Activated naive CD8-positive, alpha-beta T cell (primary cell): ENCODE data around the gene TIFAB.

Experiments used
- H3K27ac Mint-ChIP-seq: one replicate; pipeline ENCODE4 v1.8.0; 2021; ENCODE audit warnings: mixed read lengths
- H3K27me3 Mint-ChIP-seq: one replicate; pipeline ENCODE4 v1.8.0; 2021; ENCODE audit warnings: mixed read lengths
- H3K36me3 Mint-ChIP-seq: one replicate; pipeline ENCODE4 v1.8.0; 2021; ENCODE audit warnings: mixed read lengths
- H3K4me1 Mint-ChIP-seq: one replicate; pipeline ENCODE4 v1.8.0; 2021; ENCODE audit warnings: low read depth, mixed read lengths
- H3K4me3 Mint-ChIP-seq: one replicate; pipeline ENCODE4 v1.8.0; 2021; ENCODE audit warnings: mild to moderate bottlenecking, mixed read lengths
- H3K9me3 Mint-ChIP-seq: one replicate; pipeline ENCODE4 v1.8.0; 2021; ENCODE audit warnings: low read depth, mixed read lengths

TIFAB gene

DNA sequence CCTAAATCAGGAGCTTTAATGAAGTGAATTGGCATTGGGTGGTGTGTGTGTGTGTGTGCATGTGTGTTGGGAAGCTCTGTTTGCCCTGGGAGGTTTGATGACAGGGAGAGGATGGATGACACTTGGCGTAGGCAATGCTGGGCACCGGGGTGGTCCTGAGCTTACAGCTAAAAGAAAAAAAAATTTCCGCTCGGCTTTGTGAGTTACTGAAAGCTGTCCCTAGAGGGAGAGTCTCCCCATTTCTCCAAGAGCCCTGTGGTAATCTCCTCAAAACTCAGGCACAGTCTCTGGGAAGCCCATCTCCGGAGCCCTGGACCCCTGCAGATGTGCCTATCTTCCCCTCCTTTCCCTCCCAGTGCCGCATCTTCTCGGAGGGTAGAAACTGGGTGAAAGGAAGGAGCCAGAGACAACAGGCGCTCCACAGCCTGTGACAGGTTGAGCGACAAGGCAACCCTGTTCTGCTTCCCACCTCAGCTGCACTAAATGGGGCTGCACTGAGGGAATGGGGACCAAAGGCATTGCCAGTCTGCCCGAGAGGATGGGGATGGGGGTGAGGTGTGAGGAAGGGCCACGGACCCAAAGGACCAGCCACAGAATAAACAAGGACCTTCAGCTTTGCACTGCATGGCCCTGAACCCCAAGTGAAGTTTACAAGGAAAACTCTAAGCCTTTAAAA, 35.8 kb upstream of the TIFAB start:
- no peaks in the 10 kb centered on the region for H3K9me3 Mint-ChIP-seq
- H3K27me3 Mint-ChIP-seq, result peaks cover 25% of the 10 kb centered on the region
- H3K27ac Mint-ChIP-seq, result no peak overlapping the region
- H3K4me3 Mint-ChIP-seq, result no peak overlapping the region
- peaks cover 13% of the 10 kb centered on the region for H3K4me1 Mint-ChIP-seq
- no peaks in the 10 kb centered on the region for H3K36me3 Mint-ChIP-seq

- Mint-ChIP-seq H3K4me3 (no peak overlapping the region), H3K9me3 (no peaks in the 10 kb centered on the region), H3K27me3 (peaks cover 22% of the 10 kb centered on the region), H3K27ac (no peak overlapping the region), H3K4me1 (peaks cover 13% of the 10 kb centered on the region), H3K36me3 (no peaks in the 10 kb centered on the region)
Measured at GRCh38 chr5:135487037-135487395, 34.9 kb upstream of the TIFAB start.

- H3K4me3 Mint-ChIP-seq, result no peak overlapping the region
- H3K27me3 Mint-ChIP-seq, result peaks cover 22% of the 10 kb centered on the region
- H3K36me3 Mint-ChIP-seq, result no peaks in the 10 kb centered on the region
- peaks cover 13% of the 10 kb centered on the region for H3K4me1 Mint-ChIP-seq
- H3K27ac Mint-ChIP-seq, result no peak overlapping the region
- H3K9me3 Mint-ChIP-seq, result no peaks in the 10 kb centered on the region
Measured at GRCh38 chr5:135486131-135487036, 34.2 kb upstream of the TIFAB start.

GRCh38 chr5:135484674-135485086, 32.5 kb upstream of the TIFAB start:
- Mint-ChIP-seq H3K27ac (no peak overlapping the region), H3K4me3 (no peak overlapping the region), H3K4me1 (peaks cover 9% of the 10 kb centered on the region), H3K9me3 (no peaks in the 10 kb centered on the region), H3K27me3 (peaks cover 20% of the 10 kb centered on the region), H3K36me3 (no peaks in the 10 kb centered on the region)

DNA sequence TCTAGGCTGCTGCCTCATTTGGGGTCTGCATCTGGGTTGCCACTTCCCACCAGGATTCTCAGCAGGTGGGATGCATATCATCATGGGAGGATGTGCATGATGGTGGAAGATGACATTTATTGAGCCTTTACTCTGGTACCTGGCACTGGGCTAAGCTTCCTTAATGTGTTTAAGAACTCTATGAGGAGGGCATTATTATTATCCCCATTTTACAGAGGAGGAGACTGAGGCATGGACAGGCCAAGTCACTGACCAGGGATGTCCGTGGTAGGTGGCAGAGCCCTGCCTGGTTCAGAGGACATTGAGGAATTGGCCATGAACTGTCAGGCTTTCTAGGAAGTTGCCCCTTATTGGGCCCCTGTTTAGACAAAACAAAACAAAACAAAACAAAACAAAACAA, 31.1 kb upstream of the TIFAB start:
- H3K4me1 Mint-ChIP-seq, result peaks cover 2% of the 10 kb centered on the region
- H3K36me3 Mint-ChIP-seq, result no peaks in the 10 kb centered on the region
- H3K27ac Mint-ChIP-seq, result no peak overlapping the region
- no peaks in the 10 kb centered on the region for H3K9me3 Mint-ChIP-seq
- peaks cover 14% of the 10 kb centered on the region for H3K27me3 Mint-ChIP-seq
- no peak overlapping the region for H3K4me3 Mint-ChIP-seq

DNA sequence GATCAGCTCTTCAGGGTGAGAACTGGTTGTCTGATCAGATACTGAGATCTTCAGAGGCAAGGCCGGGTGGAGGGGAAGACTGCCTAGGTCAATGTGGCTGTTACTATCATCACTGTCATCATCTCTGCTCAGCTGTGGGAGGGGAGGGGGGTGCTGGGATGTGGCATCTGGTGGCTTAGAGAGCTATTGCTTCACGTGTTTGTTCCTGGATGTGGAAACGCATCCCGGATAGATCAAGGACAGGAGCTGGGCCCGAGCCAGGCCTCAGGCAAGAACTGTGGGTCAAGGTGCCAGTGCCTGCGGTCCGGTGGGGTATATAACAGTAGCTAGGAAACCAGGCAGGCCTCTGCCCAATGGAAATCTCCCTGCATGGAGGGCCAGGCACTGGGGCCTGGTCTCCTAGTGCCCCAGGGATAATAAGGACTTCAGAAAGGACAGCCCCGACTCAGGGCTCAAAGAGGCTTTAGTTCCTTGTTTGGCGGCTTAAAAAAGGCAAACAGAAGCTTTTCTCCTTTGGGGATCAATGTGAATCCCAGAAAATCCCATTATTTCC, 30.3 kb upstream of the TIFAB start:
- no peaks in the 10 kb centered on the region for H3K36me3 Mint-ChIP-seq
- no peak overlapping the region for H3K27ac Mint-ChIP-seq
- no peak overlapping the region for H3K4me3 Mint-ChIP-seq
- peaks cover 8% of the 10 kb centered on the region for H3K27me3 Mint-ChIP-seq
- no peaks in the 10 kb centered on the region for H3K9me3 Mint-ChIP-seq
- H3K4me1 Mint-ChIP-seq, result no peaks in the 10 kb centered on the region

GRCh38 chr5:135481909-135482311, 29.8 kb upstream of the TIFAB start:
- no peak overlapping the region for H3K4me3 Mint-ChIP-seq
- no peaks in the 10 kb centered on the region for H3K9me3 Mint-ChIP-seq
- H3K36me3 Mint-ChIP-seq, result no peaks in the 10 kb centered on the region
- H3K4me1 Mint-ChIP-seq, result no peaks in the 10 kb centered on the region
- H3K27me3 Mint-ChIP-seq, result peaks cover 6% of the 10 kb centered on the region
- no peak overlapping the region for H3K27ac Mint-ChIP-seq

GRCh38 chr5:135481387-135481786, 29.2 kb upstream of the TIFAB start:
- no peak overlapping the region for H3K27ac Mint-ChIP-seq
- peaks cover 3% of the 10 kb centered on the region for H3K27me3 Mint-ChIP-seq
- H3K4me3 Mint-ChIP-seq, result no peak overlapping the region
- H3K9me3 Mint-ChIP-seq, result no peaks in the 10 kb centered on the region
- H3K4me1 Mint-ChIP-seq, result no peaks in the 10 kb centered on the region
- no peaks in the 10 kb centered on the region for H3K36me3 Mint-ChIP-seq

DNA sequence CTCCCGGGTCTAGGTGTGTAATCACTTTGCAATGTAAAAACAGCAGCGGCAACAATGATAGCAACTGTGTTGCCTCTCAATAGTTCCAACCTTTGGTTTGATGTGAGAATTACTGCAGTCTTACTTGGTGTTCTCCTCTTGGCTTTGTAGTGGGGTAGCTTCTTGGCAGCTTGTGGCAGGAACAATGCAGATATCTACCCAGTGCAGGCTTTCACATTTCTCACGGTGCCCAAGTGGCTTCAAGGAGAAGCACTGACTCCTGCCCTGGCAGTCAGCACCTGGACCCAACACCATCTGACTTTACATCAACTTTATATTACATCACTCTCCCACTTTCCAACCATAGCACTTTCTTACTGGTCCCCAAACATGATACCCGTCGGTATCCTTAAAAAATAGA, 28.4 kb upstream of the TIFAB start:
- no peaks in the 10 kb centered on the region for H3K36me3 Mint-ChIP-seq
- no peaks in the 10 kb centered on the region for H3K4me1 Mint-ChIP-seq
- peaks cover 3% of the 10 kb centered on the region for H3K27me3 Mint-ChIP-seq
- no peak overlapping the region for H3K27ac Mint-ChIP-seq
- no peak overlapping the region for H3K4me3 Mint-ChIP-seq
- no peaks in the 10 kb centered on the region for H3K9me3 Mint-ChIP-seq

DNA sequence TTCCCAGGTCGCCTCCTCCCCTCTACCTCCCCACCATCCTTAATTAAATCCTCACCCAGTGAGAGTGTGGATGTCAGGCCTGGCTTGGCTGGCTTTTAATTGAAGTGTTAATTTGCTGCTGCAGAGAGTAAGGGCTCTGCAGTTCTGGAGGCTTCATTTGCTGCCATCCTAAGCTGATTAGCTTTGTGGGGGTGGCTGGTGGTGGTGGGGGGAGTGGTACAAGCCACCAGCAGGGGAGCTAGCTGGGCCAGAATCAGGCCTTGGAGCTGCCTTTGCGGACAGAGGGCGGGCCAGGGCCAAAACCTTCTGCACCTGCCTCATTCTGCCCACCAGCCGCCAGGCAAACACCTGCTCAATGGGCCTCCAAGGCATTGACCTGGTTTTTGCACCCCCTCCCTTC, 26.8 kb upstream of the TIFAB start:
- H3K4me3 Mint-ChIP-seq, result no peak overlapping the region
- H3K27me3 Mint-ChIP-seq, result peaks cover 4% of the 10 kb centered on the region
- no peak overlapping the region for H3K27ac Mint-ChIP-seq
- no peaks in the 10 kb centered on the region for H3K36me3 Mint-ChIP-seq
- H3K9me3 Mint-ChIP-seq, result no peaks in the 10 kb centered on the region
- H3K4me1 Mint-ChIP-seq, result no peaks in the 10 kb centered on the region

- Mint-ChIP-seq H3K36me3 (no peaks in the 10 kb centered on the region), H3K27me3 (peaks cover 4% of the 10 kb centered on the region), H3K9me3 (no peaks in the 10 kb centered on the region), H3K4me3 (no peak overlapping the region), H3K27ac (no peak overlapping the region), H3K4me1 (no peaks in the 10 kb centered on the region)
Measured at GRCh38 chr5:135477613-135478066, 25.5 kb upstream of the TIFAB start.

- Mint-ChIP-seq H3K27ac (no peak overlapping the region), H3K36me3 (no peaks in the 10 kb centered on the region), H3K4me1 (no peaks in the 10 kb centered on the region)
Measured at GRCh38 chr5:135476615-135477581, 24.7 kb upstream of the TIFAB start.

GRCh38 chr5:135473956-135474670, 22.0 kb upstream of the TIFAB start:
- Mint-ChIP-seq H3K9me3 (no peaks in the 10 kb centered on the region), H3K27me3 (peaks cover 6% of the 10 kb centered on the region), H3K27ac (no peak overlapping the region), H3K36me3 (no peaks in the 10 kb centered on the region), H3K4me3 (no peak overlapping the region), H3K4me1 (no peaks in the 10 kb centered on the region)

More at GRCh38 chr5:135476615-135477581, 24.7 kb upstream of the TIFAB start:
- H3K4me3 Mint-ChIP-seq, result no peak overlapping the region
- H3K27me3 Mint-ChIP-seq, result peaks cover 4% of the 10 kb centered on the region
- H3K9me3 Mint-ChIP-seq, result no peaks in the 10 kb centered on the region

- Mint-ChIP-seq H3K27ac (no peak overlapping the region), H3K4me1 (no peaks in the 10 kb centered on the region), H3K4me3 (no peak overlapping the region), H3K9me3 (no peaks in the 10 kb centered on the region), H3K36me3 (no peaks in the 10 kb centered on the region), H3K27me3 (peaks cover 15% of the 10 kb centered on the region)
Measured at GRCh38 chr5:135472141-135472540, 20.0 kb upstream of the TIFAB start.
